ENCODE measurements around the gene ZMIZ1.

DNA sequence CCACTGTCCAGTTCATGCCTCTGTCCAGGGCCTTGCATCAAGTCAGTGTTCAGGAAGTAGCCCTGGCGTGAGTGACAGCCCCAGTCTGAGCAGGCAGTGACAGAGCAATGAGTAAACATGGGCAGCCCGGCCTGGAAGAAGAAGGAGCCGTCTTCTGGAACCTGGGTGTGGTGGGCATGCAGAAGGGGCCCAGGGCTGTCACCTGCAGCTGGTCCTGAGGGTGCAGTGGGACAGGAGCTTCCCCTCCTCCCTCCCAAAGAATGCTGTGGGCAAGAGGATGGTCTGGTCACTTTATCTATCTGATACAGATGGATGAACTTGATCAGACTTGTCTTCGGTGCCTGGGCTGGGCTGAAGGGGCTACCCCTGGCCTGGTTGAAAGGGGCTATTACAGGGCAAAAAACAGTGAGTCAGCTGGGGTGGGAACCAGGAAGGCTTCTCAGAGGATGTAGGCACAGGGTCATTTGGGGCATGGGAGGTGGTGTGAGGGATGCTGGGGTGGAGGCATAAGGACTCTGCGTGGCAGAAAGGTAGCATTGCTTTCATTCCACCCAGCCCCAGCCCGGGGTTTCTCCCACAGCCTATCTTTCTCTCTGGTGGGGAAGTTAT lies 235.8 kb downstream of the ZMIZ1 start:
- TF ChIP-seq, protein P1, sequence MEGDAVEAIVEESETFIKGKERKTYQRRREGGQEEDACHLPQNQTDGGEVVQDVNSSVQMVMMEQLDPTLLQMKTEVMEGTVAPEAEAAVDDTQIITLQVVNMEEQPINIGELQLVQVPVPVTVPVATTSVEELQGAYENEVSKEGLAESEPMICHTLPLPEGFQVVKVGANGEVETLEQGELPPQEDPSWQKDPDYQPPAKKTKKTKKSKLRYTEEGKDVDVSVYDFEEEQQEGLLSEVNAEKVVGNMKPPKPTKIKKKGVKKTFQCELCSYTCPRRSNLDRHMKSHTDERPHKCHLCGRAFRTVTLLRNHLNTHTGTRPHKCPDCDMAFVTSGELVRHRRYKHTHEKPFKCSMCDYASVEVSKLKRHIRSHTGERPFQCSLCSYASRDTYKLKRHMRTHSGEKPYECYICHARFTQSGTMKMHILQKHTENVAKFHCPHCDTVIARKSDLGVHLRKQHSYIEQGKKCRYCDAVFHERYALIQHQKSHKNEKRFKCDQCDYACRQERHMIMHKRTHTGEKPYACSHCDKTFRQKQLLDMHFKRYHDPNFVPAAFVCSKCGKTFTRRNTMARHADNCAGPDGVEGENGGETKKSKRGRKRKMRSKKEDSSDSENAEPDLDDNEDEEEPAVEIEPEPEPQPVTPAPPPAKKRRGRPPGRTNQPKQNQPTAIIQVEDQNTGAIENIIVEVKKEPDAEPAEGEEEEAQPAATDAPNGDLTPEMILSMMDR (IDR thresholded peaks at IDR 0.05) = no peak
- no peak for TF ChIP-seq POLR2A (IDR thresholded peaks at IDR 0.05)
